GF-D8 (cell line): Measurements from ENCODE around the gene ZFYVE28.
A peak's percentile ranks its signal among the peaks of the same experiment; 100 is the strongest.

Experiments used
- DNase-seq: peaks from one replicate; lab custom pipeline; 2025; lab: John Stamatoyannopoulos, UW

ZFYVE28 gene

DNA sequence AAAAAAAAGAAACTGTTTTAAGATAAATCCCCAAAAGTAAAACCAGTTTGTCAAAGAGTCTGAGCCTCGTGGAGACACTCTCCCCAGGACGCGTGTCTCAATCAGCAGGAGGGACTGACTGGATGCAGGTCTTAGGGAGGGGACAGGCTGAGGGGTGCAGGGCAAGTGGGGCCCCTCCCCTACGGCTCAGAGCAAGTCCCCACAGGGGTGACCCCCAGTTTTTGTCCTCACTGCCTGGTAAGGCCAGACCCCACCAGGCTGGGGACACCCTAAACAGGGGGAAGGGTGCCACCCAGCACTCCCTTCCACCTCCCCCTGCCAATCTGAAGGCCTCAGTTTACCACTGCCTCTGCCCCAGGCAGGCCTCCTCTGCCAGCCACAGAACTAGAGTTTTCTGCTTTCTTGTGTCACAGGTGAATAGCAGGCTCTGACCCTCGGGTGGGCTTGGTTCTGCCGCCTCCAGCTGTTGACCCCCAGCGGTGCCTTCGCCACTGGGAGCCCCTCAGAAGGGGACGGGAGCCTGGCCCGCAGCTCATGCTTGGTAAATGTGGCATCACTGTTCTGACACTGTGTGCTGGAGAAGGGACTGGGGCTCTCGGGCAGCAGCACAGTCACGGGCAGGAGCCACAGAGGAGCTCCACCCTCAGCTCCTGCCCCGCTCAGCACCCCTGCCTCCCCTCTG is 86.8 kb downstream of the ZFYVE28 start:
- DNase-seq = no peak

- DNase-seq = no peak
Observed at GRCh38 chr4:2331043-2331420, 87.4 kb downstream of the ZFYVE28 start.

- DNase-seq = peak; percentile 3
Observed at GRCh38 chr4:2330091-2331042, 88.1 kb downstream of the ZFYVE28 start.

- no peak for DNase-seq
Observed at GRCh38 chr4:2327579-2327978, 90.9 kb downstream of the ZFYVE28 start.

DNA sequence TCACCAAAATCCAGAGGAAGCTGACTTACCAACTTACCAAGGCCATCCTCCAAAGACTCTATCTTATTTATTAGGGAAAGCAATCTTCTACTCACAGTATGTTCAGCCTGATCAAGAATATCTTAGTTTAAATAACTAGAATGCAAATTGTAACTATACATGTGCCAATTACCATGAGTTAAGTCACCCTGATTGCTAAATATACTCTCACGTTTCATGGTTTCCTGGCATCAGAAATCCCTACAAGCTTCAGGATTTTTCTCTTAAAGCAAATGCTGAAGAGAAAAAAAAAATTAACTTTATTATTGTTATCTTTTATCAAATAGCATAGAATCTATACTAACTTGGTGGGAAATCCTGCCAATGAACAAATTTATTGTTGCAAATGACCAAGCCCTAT is 93.6 kb downstream of the ZFYVE28 start:
- DNase-seq = no peak

DNA sequence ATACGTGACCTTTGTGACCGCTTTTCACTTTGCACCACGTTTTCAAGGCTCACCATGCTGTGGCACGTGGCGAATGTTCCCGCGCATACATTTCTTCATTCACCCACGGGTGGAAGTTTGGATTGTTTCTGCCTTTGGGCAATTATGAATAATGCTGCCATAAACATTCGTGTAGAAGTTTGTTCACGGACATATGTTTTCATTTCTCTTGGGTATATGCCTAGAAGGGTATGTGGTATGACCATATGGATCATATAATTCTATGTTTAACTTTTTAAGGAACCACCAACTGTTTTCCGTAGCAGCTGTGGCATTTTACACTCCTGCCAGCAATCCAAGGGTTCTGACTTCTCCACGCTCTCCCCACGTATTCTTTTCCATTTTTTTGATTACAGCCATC is 95.6 kb downstream of the ZFYVE28 start:
- DNase-seq = no peak

GRCh38 chr4:2322227-2322626 is 96.2 kb downstream of the ZFYVE28 start:
- DNase-seq = no peak

- DNase-seq = no peak
Observed at GRCh38 chr4:2321279-2322196, 96.9 kb downstream of the ZFYVE28 start.

DNA sequence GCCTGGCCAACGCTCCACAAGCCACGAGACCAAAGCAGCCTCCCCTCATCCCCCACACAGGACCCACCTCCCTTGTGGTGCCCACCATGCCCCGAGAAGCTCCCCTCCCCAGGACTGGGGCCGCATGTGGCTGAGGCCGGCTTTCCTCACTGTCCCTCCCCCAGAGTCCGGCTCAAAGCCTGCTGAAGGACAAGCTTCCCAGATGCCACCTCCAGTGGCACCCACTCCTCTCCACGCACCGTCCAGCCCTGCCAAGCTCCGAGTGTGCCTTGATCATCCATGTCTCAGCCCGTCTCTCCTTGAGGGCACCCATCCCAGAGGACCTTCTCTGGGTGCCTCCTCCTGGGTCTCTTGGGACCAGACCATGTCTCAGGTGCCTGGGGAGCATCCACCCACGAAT is 97.7 kb downstream of the ZFYVE28 start:
- DNase-seq = no peak

DNA sequence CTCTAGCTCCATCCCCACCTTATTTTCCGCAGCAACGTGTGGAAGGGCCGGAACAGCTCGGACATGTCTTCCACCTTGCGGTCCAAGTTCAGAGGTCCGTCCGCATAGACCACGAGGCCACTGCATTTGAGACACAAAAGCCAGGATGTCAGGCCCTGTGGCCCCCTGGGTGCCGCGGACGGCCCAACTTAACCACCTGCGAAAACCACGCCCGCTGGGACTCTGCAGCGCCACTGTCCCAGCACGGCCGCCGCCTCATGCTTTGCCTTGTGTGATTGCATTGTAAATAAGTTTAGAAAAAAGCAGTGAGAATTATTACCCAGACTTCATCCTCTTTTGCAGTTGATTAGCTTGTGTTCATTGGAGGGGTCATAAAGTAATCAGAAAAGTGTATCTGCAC is 98.3 kb downstream of the ZFYVE28 start:
- DNase-seq = no peak

GRCh38 chr4:2318885-2319284 is 99.6 kb downstream of the ZFYVE28 start:
- DNase-seq = no peak

GRCh38 chr4:2318476-2318875 is 100.0 kb downstream of the ZFYVE28 start:
- no peak for DNase-seq

DNA sequence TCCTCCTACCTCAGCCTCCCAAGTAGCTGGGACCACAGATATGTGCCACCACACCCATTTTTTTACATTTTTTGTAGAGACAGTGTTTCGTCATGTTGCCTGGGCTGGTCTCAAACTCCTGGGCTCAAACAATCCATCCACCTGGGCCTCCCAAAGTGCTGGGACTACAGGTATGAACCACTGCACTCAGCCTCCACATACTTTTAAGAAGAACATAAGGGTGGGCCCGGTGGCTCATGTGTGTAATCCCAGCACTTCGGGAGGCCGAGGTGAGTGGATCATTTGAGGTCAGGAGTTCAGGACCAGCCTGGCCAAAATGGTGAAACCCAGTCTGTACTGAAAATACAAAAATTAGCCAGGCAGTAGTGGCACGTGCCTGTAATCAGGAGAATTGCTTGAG is 105.1 kb downstream of the ZFYVE28 start:
- no peak for DNase-seq

DNA sequence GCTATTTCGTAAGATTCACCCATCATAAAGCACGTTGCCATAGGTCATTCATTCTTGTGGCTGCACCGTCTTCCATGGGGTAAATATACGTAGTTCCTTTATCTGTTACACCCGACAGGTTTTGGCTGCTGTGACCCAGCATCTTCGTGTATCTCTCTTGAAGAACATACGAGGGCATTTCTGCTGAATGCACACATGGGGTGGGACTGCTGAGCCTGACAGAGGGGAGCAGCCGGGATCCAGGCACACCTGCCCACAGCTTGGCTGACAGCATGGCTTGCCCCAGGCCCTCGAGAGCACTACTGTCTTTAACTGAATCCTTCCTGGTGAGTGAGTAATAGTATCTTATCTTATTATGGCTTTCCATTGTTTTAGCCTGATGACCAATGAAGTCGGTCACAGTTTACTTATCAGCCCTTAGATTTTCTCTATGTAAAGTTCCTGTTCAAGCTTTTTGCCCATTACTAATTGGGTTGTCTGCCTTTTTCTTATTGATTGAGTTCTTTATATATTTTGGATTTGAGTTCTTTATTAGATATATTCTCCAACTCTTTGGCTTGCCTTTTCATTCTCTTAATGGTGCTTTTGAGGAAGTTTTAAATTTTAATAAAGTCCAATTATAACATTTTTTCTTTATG is 111.6 kb downstream of the ZFYVE28 start:
- DNase-seq = no peak

DNA sequence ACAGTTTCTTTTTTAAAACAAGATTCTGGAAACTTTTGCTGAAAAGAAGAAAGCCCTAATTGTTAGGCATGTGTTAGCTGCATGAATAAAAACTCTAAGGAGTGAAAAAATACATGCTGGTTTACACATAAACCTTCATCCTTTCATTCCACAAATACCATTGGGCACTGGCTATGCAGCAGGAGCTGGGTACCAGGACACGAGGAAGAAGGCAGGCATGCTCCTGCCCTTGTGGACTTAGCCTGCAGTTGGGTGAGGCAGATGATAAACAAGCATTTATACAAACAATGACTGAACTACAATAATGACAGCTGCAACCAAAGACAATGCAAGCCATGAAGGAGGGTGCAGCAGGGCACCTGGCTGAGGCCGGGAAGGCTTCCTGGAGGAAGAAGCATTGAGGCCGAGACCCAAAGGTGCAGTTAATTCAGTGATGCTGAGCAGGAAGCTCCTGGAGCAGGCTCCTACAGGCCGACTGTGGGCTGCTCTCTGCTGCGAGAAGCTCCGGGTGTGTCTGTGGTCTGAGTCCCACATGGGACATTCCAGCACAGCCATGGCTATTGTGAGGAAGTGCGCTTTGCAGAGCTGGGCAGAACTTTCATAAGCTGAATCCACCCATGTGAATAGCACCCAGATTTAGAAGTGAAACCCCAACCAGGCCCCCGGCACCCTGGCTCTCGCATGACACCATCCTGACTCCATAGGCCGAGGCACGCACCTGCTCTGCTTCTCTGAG is 112.5 kb downstream of the ZFYVE28 start:
- DNase-seq = no peak

DNA sequence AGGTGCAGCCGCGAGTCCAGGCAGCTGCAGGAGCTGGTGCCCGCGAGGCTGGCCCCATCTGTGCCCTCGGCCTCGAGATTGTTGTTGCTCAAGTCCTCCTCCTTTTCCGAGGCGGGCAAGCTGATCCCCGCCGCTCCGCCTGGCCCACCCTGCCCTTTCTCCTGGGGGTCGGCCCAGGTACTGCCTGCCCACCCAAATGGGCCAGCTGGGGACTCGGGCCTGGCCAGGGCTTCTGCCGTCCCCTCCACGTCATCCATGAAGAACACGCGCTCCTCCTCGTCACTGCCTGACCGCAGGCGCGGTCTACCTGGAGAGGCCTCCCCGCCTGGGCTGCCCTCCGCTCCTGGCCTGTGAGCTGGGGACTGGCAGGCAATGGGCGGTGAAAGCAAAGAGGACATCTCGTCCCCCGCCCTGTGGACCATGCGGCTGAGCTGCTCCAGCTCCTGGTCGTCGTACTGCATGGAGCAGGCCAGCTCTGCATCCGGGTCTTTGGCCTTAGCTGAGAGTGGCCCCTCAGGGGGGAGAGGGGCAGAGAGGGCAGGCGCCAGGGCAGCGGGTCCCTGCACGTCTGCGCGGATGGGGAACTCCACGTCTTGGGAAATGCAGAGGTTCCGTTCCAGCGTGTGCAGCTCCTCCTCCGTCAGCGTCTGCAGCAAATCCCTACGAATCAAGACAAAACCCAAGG is 113.4 kb downstream of the ZFYVE28 start:
- DNase-seq = no peak

- DNase-seq = no peak
Observed at GRCh38 chr4:2304321-2304876, 114.0 kb downstream of the ZFYVE28 start.

DNA sequence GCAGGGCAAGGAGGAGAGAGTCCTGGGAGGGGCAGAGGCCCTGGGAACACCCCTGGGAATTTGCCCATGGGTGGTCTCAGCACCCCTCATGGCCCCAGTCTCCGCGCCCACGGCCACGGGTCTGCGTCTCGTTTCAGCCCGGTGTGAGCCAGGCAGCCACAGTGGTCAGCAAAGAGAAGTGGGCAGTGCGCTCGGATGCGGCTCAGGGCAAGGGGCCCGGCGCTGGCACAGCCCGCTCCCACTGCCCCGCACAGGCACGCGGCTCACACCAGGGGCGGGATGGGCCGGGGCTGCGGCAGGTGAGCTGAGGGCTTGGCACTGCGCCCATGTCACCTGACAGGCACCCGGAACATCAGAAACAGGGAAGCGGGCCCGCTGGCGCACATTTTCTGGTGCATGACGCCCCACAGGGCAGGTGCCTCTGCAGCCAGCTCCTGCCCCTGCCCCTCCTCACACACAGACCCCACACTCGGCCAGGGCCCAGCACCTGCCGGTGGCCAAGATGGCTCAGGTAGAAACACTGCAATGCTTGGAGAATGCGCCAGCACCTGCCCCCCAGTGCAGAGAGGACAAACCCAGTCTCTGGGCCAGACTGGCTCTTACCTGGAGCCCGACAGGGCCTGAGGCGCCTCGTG is 114.6 kb downstream of the ZFYVE28 start:
- DNase-seq = no peak

DNA sequence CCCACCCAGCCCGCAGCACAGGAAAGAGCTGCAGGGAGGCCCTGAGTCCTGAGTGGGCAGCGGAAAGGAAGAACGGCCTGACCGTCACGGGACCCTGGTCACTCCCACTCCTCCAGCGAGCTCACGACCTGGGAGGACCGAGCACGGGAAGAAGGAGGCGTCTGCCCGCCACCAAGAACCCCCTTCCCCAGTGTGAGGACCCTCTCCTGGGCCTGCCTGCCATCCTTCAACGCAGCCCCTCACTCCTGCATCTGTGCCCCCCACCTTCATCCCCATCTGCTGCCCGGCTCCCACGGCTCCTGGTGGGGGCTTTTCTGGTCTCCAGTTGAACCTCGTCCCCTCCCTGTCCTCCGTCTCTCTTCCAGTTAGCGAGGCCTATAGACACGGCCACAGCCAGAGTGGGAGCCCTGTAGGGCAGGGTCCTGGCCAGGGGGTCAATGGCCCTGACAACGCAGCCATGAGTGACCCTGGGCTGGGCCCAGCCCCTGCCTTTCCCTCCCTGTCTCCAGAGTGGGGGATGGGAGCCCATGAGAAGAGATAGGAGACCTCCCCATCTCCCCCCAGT is 115.2 kb downstream of the ZFYVE28 start:
- DNase-seq = no peak
